HepG2 (cell line): Measurements from ENCODE around the gene THAP2. TPM values are rescaled to one million over a fixed set of nuclear protein-coding genes. Genes with fewer than 3 reads are reported as not detected.

Experiments
- CC2D1A ChIP-seq: sonication (generic); formaldehyde crosslinking; IDR thresholded peaks from 2 replicates; pipeline ENCODE4 v1.8.1; 2023; ENCODE audit warnings: mild to moderate bottlenecking, missing genetic modification reagents
- MTA3 ChIP-seq: sonication (generic); formaldehyde crosslinking; IDR thresholded peaks from 2 replicates; pipeline ENCODE4 v1.4.0; 2020; ENCODE audit warnings: missing genetic modification reagents
- NR2F6 ChIP-seq, 2 experiments: IDR thresholded peaks; 2 replicates each; pipeline ENCODE4 v1.6.1; 2016; ENCODE audit warnings: antibody characterized with exemption in 1 of 2, mild to moderate bottlenecking in 1 of 2
- RAD21 ChIP-seq: fragments of 450-650 bp; formaldehyde crosslinking; IDR thresholded peaks from 2 replicates; pipeline ENCODE4 v1.5.0; 2020; ENCODE audit warnings: mild to moderate bottlenecking
- SMARCE1 ChIP-seq: fragments of 450-650 bp; IDR thresholded peaks from 2 replicates; pipeline ENCODE4 v1.6.1; 2017; ENCODE audit warnings: borderline replicate concordance
- TCF7 ChIP-seq: sonication (generic); IDR thresholded peaks from 2 replicates; pipeline ENCODE4 v1.6.1; 2016; ENCODE audit warnings: antibody characterized with exemption, low read depth
- ZBTB7B ChIP-seq: sonication (generic); formaldehyde crosslinking; IDR thresholded peaks from 2 replicates; pipeline ENCODE4 v1.4.0; 2020; ENCODE audit warnings: missing genetic modification reagents
- ZFP90 ChIP-seq: sonication (generic); formaldehyde crosslinking; IDR thresholded peaks from 2 replicates; pipeline ENCODE4 v1.8.0; 2022; ENCODE audit warnings: missing genetic modification reagents, mild to moderate bottlenecking, inconsistent platforms, borderline replicate concordance
- ZNF333 ChIP-seq: sonication (generic); formaldehyde crosslinking; IDR thresholded peaks from 2 replicates; pipeline ENCODE4 v1.4.0; 2020; ENCODE audit warnings: mild to moderate bottlenecking, missing genetic modification reagents, borderline replicate concordance
- ZNF607 ChIP-seq: sonication (generic); formaldehyde crosslinking; IDR thresholded peaks from 2 replicates; pipeline ENCODE4 v1.5.1; 2020; ENCODE audit warnings: missing genetic modification reagents, mild to moderate bottlenecking, borderline replicate concordance
- ZNF878 ChIP-seq: sonication (generic); formaldehyde crosslinking; IDR thresholded peaks from 2 replicates; pipeline ENCODE4 v1.8.1; 2023; ENCODE audit warnings: mild to moderate bottlenecking, missing genetic modification reagents, moderate library complexity
- ZSCAN30 ChIP-seq: sonication (generic); formaldehyde crosslinking; IDR thresholded peaks from 2 replicates; pipeline ENCODE4 v1.5.0; 2020; ENCODE audit warnings: mild to moderate bottlenecking, missing genetic modification reagents
- polyA plus RNA-seq, 8 experiments: library from polyadenylated mRNA; depleted of rRNA in 3 of 8; stranded (reverse) in 7 of 8; unstranded in 1 of 8; fragments of >200 nt; fragmentation: Illumina TruSeq in 4 of 8; extraction: Trizol in 4 of 8; gene quantifications; 2 replicates each; pipeline versions ENCODE4 v1.2.1 to v1.2.3, GENCODE V29; 2011 to 2016; ENCODE audit warnings: low read depth in 4 of 8, missing spikeins in 1 of 8, mixed read lengths in 1 of 8; ENCODE audit not compliant: insufficient read depth in 1 of 8
- total RNA-seq, 5 experiments: library from RNA; depleted of rRNA; stranded (reverse); fragments of >200 nt; fragmentation: Illumina TruSeq; extraction: Trizol; gene quantifications; 2 replicates each; pipeline ENCODE4 v1.2.3, GENCODE V29; 2016; ENCODE audit warnings: low read depth in 1 of 5
- TF ChIP-seq, protein P1 (sequence below): sonication (generic); formaldehyde crosslinking; conservative IDR thresholded peaks from 2 replicates; pipeline ENCODE4 v1.8.0; 2022; ENCODE audit warnings: missing genetic modification reagents
- TF ChIP-seq, protein P2 (sequence below): sonication (generic); formaldehyde crosslinking; IDR thresholded peaks from 2 replicates; pipeline ENCODE4 v1.5.0; 2020; ENCODE audit warnings: mild to moderate bottlenecking, missing genetic modification reagents, borderline replicate concordance
- TF ChIP-seq, protein P3 (sequence below): sonication (generic); formaldehyde crosslinking; IDR thresholded peaks from 2 replicates; pipeline ENCODE4 v1.8.1; 2022; ENCODE audit warnings: low read depth, mild to moderate bottlenecking, missing genetic modification reagents

Gene THAP2
- total and polyA plus RNA-seq, 2 of the 13 experiments (the other 11 are each of a cell fraction or from before 2014, with no cell fraction given) = 5.2 to 6.2 TPM

DNA sequence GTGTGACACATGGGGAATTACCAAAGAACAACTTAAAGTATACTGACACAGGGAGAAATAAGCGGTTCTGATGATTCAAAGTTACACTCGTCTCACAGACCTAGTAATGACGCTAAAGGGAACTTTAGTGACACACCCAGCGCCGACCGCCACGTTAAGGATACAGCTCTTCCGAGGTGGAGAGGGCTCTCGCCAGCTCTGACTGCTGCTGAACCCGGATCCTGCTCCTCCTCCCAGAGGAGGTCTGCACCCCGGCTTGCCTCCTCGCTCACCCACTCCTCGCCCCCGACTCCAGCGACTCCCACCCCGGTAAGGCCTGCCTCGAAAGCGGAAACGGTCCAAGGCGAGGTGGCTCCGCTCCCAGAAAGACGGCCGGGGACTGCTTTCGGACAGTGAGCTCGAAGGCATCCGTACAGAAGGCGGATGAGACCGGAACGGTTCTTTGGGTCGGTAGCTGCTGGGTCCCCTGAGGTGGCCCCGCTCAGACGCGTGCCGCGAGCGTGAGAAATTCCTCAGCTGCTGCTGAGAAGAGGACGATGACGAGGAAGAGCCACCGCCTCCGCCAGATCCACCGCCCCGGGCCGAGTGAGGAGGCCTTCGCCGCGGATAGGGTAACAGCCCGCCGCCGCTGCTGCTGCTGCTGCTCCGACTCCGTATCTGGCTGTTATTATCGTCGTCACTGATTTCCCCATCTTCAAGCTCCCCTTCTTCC, 1.1 kb upstream of the THAP2 start (continued):
- TF ChIP-seq ZNF607 (CRISPR knock-in tag) (no peak), RAD21 (CRISPR knock-in tag) (no peak; the same call in 1 of the 2 replicates), ZSCAN30 (CRISPR knock-in tag) (no peak), ZBTB7B (CRISPR knock-in tag) (no peak), MTA3 (CRISPR knock-in tag) (no peak), CC2D1A (CRISPR knock-in tag) (no peak), ZNF878 (CRISPR knock-in tag) (no peak), TCF7 (no peak), NR2F6 (IDR thresholded peaks at IDR 0.05) (no peak), NR2F6 (CRISPR knock-in tag; IDR thresholded peaks at IDR 0.05) (no peak), ZFP90 (CRISPR knock-in tag) (0 out of 2 replicates have a peak, but pooled peaks have one; percentile 66), ZNF333 (CRISPR knock-in tag) (no peak), SMARCE1 (no peak)
- TF ChIP-seq, protein P1, sequence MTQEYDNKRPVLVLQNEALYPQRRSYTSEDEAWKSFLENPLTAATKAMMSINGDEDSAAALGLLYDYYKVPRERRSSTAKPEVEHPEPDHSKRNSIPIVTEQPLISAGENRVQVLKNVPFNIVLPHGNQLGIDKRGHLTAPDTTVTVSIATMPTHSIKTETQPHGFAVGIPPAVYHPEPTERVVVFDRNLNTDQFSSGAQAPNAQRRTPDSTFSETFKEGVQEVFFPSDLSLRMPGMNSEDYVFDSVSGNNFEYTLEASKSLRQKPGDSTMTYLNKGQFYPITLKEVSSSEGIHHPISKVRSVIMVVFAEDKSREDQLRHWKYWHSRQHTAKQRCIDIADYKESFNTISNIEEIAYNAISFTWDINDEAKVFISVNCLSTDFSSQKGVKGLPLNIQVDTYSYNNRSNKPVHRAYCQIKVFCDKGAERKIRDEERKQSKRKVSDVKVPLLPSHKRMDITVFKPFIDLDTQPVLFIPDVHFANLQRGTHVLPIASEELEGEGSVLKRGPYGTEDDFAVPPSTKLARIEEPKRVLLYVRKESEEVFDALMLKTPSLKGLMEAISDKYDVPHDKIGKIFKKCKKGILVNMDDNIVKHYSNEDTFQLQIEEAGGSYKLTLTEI (CRISPR knock-in tag) = no peak
- TF ChIP-seq, protein P2, sequence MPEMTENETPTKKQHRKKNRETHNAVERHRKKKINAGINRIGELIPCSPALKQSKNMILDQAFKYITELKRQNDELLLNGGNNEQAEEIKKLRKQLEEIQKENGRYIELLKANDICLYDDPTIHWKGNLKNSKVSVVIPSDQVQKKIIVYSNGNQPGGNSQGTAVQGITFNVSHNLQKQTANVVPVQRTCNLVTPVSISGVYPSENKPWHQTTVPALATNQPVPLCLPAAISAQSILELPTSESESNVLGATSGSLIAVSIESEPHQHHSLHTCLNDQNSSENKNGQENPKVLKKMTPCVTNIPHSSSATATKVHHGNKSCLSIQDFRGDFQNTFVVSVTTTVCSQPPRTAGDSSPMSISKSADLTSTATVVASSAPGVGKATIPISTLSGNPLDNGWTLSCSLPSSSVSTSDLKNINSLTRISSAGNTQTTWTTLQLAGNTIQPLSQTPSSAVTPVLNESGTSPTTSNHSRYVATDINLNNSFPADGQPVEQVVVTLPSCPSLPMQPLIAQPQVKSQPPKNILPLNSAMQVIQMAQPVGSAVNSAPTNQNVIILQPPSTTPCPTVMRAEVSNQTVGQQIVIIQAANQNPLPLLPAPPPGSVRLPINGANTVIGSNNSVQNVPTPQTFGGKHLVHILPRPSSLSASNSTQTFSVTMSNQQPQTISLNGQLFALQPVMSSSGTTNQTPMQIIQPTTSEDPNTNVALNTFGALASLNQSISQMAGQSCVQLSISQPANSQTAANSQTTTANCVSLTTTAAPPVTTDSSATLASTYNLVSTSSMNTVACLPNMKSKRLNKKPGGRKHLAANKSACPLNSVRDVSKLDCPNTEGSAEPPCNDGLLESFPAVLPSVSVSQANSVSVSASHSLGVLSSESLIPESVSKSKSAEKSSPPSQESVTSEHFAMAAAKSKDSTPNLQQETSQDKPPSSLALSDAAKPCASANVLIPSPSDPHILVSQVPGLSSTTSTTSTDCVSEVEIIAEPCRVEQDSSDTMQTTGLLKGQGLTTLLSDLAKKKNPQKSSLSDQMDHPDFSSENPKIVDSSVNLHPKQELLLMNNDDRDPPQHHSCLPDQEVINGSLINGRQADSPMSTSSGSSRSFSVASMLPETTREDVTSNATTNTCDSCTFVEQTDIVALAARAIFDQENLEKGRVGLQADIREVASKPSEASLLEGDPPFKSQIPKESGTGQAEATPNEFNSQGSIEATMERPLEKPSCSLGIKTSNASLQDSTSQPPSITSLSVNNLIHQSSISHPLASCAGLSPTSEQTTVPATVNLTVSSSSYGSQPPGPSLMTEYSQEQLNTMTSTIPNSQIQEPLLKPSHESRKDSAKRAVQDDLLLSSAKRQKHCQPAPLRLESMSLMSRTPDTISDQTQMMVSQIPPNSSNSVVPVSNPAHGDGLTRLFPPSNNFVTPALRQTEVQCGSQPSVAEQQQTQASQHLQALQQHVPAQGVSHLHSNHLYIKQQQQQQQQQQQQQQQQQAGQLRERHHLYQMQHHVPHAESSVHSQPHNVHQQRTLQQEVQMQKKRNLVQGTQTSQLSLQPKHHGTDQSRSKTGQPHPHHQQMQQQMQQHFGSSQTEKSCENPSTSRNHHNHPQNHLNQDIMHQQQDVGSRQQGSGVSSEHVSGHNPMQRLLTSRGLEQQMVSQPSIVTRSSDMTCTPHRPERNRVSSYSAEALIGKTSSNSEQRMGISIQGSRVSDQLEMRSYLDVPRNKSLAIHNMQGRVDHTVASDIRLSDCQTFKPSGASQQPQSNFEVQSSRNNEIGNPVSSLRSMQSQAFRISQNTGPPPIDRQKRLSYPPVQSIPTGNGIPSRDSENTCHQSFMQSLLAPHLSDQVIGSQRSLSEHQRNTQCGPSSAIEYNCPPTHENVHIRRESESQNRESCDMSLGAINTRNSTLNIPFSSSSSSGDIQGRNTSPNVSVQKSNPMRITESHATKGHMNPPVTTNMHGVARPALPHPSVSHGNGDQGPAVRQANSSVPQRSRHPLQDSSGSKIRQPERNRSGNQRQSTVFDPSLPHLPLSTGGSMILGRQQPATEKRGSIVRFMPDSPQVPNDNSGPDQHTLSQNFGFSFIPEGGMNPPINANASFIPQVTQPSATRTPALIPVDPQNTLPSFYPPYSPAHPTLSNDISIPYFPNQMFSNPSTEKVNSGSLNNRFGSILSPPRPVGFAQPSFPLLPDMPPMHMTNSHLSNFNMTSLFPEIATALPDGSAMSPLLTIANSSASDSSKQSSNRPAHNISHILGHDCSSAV (CRISPR knock-in tag) = no peak
- TF ChIP-seq, protein P3, sequence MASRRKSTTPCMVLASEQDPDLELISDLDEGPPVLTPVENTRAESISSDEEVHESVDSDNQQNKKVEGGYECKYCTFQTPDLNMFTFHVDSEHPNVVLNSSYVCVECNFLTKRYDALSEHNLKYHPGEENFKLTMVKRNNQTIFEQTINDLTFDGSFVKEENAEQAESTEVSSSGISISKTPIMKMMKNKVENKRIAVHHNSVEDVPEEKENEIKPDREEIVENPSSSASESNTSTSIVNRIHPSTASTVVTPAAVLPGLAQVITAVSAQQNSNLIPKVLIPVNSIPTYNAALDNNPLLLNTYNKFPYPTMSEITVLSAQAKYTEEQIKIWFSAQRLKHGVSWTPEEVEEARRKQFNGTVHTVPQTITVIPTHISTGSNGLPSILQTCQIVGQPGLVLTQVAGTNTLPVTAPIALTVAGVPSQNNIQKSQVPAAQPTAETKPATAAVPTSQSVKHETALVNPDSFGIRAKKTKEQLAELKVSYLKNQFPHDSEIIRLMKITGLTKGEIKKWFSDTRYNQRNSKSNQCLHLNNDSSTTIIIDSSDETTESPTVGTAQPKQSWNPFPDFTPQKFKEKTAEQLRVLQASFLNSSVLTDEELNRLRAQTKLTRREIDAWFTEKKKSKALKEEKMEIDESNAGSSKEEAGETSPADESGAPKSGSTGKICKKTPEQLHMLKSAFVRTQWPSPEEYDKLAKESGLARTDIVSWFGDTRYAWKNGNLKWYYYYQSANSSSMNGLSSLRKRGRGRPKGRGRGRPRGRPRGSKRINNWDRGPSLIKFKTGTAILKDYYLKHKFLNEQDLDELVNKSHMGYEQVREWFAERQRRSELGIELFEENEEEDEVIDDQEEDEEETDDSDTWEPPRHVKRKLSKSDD (CRISPR knock-in tag) = no peak
